ENCODE data around the gene BUD31. TPM values are rescaled to one million over a fixed set of nuclear protein-coding genes. Genes with fewer than 3 reads are reported as not detected.

The BUD31 gene
- total and polyA plus RNA-seq, 4 experiments from 2014 or later = 60.0 to 175 (median 112) TPM

DNA sequence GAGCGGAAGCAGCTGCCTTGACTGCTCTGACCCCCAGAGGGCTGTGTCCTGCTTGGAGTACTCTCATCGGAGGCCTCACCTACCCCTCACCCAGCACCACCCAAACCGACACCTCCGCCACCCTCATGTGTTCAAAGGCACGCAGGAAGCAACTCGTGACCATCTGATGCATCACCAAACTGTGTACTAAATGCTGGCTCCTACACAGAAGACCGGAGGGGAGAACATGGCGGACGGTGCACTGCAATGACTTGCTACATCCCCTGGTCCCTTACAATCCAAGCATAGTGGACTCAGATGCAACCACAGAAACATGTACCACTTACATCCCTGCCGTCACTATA is 3.8 kb upstream of the BUD31 start:
- H3K4me3 Mint-ChIP-seq = peak overlapping the region in 1 of 8 donors; percentile 21

GRCh38 chr7:99406557-99406956 is 2.2 kb upstream of the BUD31 start:
- H3K4me1 Mint-ChIP-seq = peaks cover 29 to 60% (median 45%) of the 10 kb centered on the region in 4 donors
- DNase-seq = no peak
- CTCF ChIA-PET (ENCODE audit: partially characterized antibody) = interaction anchor here (0.8 to 4.6 kb wide), 6 partner anchors 13 to 45 kb away, joined by 3 to 38 read pairs (median 4); no protein-coding TSS in a partner anchor

More for the DNA sequence above, 3.8 kb upstream of the BUD31 start:
- Mint-ChIP-seq H3K27ac (peak overlapping the region in 2 of 7 donors; percentile 12 to 61), H3K27me3 (no peaks in the 10 kb centered on the region), H3K36me3 (peaks cover 25 to 54% of the 10 kb centered on the region in 2 donors), H3K4me1 (peaks cover 27 to 52% (median 42%) of the 10 kb centered on the region in 4 donors), H3K9me3 (peaks cover 0 to 8% (median 0%) of the 10 kb centered on the region in 8 donors)
- peaks cover 35% of the 10 kb centered on the region for H3K4me1 ChIP-seq (ENCODE audit: insufficient read depth, low read length)
- no peak overlapping the region for H3K4me3 ChIP-seq (ENCODE audit: low read length in 2 of 2)
- POLR2A ChIA-PET (ENCODE audit: partially characterized antibody) = interaction anchor here (1.8 to 9.9 kb wide), 2 partner anchors 11 to 30 kb away, joined by 5 to 210 read pairs; no protein-coding TSS in a partner anchor
- CTCF ChIA-PET (ENCODE audit: partially characterized antibody) = no interaction called here
- H3K27me3 ChIP-seq (ENCODE audit: insufficient read depth, low read length) = no peaks in the 10 kb centered on the region
- intact Hi-C loops (cut with micrococcal nuclease) = no loop called here
- H3K9me3 ChIP-seq (ENCODE audit: control insufficient read depth in 1 of 2, low read length in 2 of 2) = no peaks in the 10 kb centered on the region
- no peak for DNase-seq
- H3K36me3 ChIP-seq (ENCODE audit: insufficient read depth, low read length) = peaks cover 22% of the 10 kb centered on the region
- H3K27ac ChIP-seq (ENCODE audit: low read depth, low read length) = no peak overlapping the region

GRCh38 chr7:99407872-99408378 is 844 bp upstream of the BUD31 start:
- Mint-ChIP-seq H3K4me3 (peak overlapping the region; percentile 94 to 99 (median 96)), H3K4me1 (peaks cover 27 to 63% (median 46%) of the 10 kb centered on the region in 4 donors), H3K27ac (peak overlapping the region; percentile 88 to 100 (median 98)), H3K36me3 (peaks cover 26 to 58% of the 10 kb centered on the region in 2 donors), H3K27me3 (no peaks in the 10 kb centered on the region), H3K9me3 (peaks cover 0 to 5% (median 0%) of the 10 kb centered on the region in 8 donors)
- H3K36me3 ChIP-seq (ENCODE audit: insufficient read depth, low read length) = peaks cover 28% of the 10 kb centered on the region
- CTCF ChIA-PET (ENCODE audit: partially characterized antibody) = interaction anchor here (1.1 to 4.6 kb wide), 8 partner anchors 14 to 104 kb away, joined by 3 to 38 read pairs (median 5); partner anchors contain the start of genes CPSF4 and PTCD1
- intact Hi-C loops (cut with micrococcal nuclease) = loop anchor here (1.0 to 2.0 kb wide), 9 partner anchors 15 to 150 kb away; partner anchors contain the start of genes ARPC1A, ATP5MF, ZKSCAN5 and ZNF655
- POLR2A ChIA-PET (ENCODE audit: partially characterized antibody) = interaction anchor here (0.7 to 9.9 kb wide), 18 partner anchors 11 to 1021 kb away, joined by 3 to 210 read pairs (median 10); partner anchors contain the start of genes ARPC1A, ARPC1B, CPSF4 and FAM200A
- peaks cover 45% of the 10 kb centered on the region for H3K4me1 ChIP-seq (ENCODE audit: insufficient read depth, low read length)
- DNase-seq = peak in 3 of 5 donors; percentile 29 to 66 (median 31)
- H3K9me3 ChIP-seq (ENCODE audit: control insufficient read depth in 1 of 2, low read length in 2 of 2) = no peaks in the 10 kb centered on the region
- peak overlapping the region; percentile 93 for H3K27ac ChIP-seq (ENCODE audit: low read depth, low read length)
- peak overlapping the region; percentile 94 to 97 for H3K4me3 ChIP-seq (ENCODE audit: low read length in 2 of 2)
- H3K27me3 ChIP-seq (ENCODE audit: insufficient read depth, low read length) = no peaks in the 10 kb centered on the region

More at GRCh38 chr7:99406557-99406956, 2.2 kb upstream of the BUD31 start:
- H3K4me3 Mint-ChIP-seq = peak overlapping the region in 6 of 8 donors; percentile 45 to 97 (median 78)
- Histone ChIP-seq H3K27me3 (ENCODE audit: insufficient read depth, low read length) (no peaks in the 10 kb centered on the region), H3K36me3 (ENCODE audit: insufficient read depth, low read length) (peaks cover 21% of the 10 kb centered on the region), H3K27ac (ENCODE audit: low read depth, low read length) (peak overlapping the region; percentile 93), H3K4me3 (ENCODE audit: low read length in 2 of 2) (no peak overlapping the region), H3K4me1 (ENCODE audit: insufficient read depth, low read length) (peaks cover 45% of the 10 kb centered on the region), H3K9me3 (ENCODE audit: control insufficient read depth in 1 of 2, low read length in 2 of 2) (no peaks in the 10 kb centered on the region)
- intact Hi-C loops (cut with micrococcal nuclease) = no loop called here
- no peaks in the 10 kb centered on the region for H3K27me3 Mint-ChIP-seq
- H3K9me3 Mint-ChIP-seq = peaks cover 0 to 5% (median 0%) of the 10 kb centered on the region in 8 donors
- H3K36me3 Mint-ChIP-seq = peaks cover 25 to 53% of the 10 kb centered on the region in 2 donors
- peak overlapping the region; percentile 77 to 100 (median 98) for H3K27ac Mint-ChIP-seq
- POLR2A ChIA-PET (ENCODE audit: partially characterized antibody) = interaction anchor here (1.8 to 9.9 kb wide), 6 partner anchors 13 to 1022 kb away, joined by 5 to 210 read pairs (median 26); partner anchors contain the start of genes ARPC1A, ARPC1B, MEPCE and ZCWPW1

DNA sequence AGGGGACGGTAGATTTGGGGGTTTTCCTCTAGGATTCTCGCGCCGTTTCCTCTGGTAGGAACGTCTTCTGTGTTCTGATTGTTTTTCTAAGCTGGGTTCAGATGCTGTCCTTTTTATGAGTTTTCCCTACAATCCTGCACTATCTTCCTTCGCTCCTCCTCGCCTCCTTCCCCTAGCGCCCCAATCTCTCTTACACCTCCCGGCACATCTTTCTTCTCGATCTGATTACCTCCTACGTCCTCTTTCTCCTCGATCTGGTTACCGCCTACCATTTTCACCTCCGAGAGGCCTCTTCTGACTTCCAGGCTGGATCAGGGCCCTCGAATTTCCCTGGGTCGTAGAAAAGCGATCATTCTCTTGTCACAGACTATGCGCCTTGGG is 413 bp downstream of the BUD31 start:
- H3K36me3 ChIP-seq (ENCODE audit: insufficient read depth, low read length) = peaks cover 33% of the 10 kb centered on the region
- peak overlapping the region; percentile 94 to 97 for H3K4me3 ChIP-seq (ENCODE audit: low read length in 2 of 2)
- peaks cover 45% of the 10 kb centered on the region for H3K4me1 ChIP-seq (ENCODE audit: insufficient read depth, low read length)
- H3K27me3 Mint-ChIP-seq = no peaks in the 10 kb centered on the region
- H3K27ac Mint-ChIP-seq = peak overlapping the region; percentile 88 to 100 (median 98)
- H3K36me3 Mint-ChIP-seq = peaks cover 19 to 53% of the 10 kb centered on the region in 2 donors
- POLR2A ChIA-PET (ENCODE audit: partially characterized antibody) = interaction anchor here (0.6 to 9.9 kb wide), 28 partner anchors 8 to 1020 kb away, joined by 3 to 210 read pairs (median 5); partner anchors contain the start of genes ARPC1A, ARPC1B, ATP5MF and CPSF4
- intact Hi-C loops (cut with micrococcal nuclease) = loop anchor here (1.0 to 2.0 kb wide), 3 partner anchors 29 to 90 kb away; partner anchors contain the start of genes CPSF4, PTCD1 and ZNF789
- H3K9me3 Mint-ChIP-seq = peaks cover 0 to 5% (median 0%) of the 10 kb centered on the region in 8 donors
- H3K4me1 Mint-ChIP-seq = peaks cover 28 to 58% (median 44%) of the 10 kb centered on the region in 4 donors
- H3K4me3 Mint-ChIP-seq = peak overlapping the region; percentile 94 to 99 (median 96)
- CTCF ChIA-PET (ENCODE audit: partially characterized antibody) = interaction anchor here (0.6 to 4.6 kb wide), 12 partner anchors 16 to 149 kb away, joined by 3 to 38 read pairs (median 4); partner anchors contain the start of genes CPSF4, PTCD1 and ZNF655
- H3K27ac ChIP-seq (ENCODE audit: low read depth, low read length) = peak overlapping the region; percentile 93
- no peaks in the 10 kb centered on the region for H3K9me3 ChIP-seq (ENCODE audit: control insufficient read depth in 1 of 2, low read length in 2 of 2)
- DNase-seq = peak in 1 of 5 donors; percentile 40
- no peaks in the 10 kb centered on the region for H3K27me3 ChIP-seq (ENCODE audit: insufficient read depth, low read length)

GRCh38 chr7:99409806-99410205 is 1.0 kb downstream of the BUD31 start:
- peak overlapping the region; percentile 93 for H3K27ac ChIP-seq (ENCODE audit: low read depth, low read length)
- DNase-seq = peak in 2 of 5 donors; percentile 14 to 22
- peaks cover 0 to 5% (median 0%) of the 10 kb centered on the region in 8 donors for H3K9me3 Mint-ChIP-seq
- H3K4me3 Mint-ChIP-seq = peak overlapping the region; percentile 94 to 99 (median 96)
- H3K4me1 ChIP-seq (ENCODE audit: insufficient read depth, low read length) = peaks cover 45% of the 10 kb centered on the region
- peaks cover 18 to 53% of the 10 kb centered on the region in 2 donors for H3K36me3 Mint-ChIP-seq
- no peaks in the 10 kb centered on the region for H3K27me3 ChIP-seq (ENCODE audit: insufficient read depth, low read length)
- CTCF ChIA-PET (ENCODE audit: partially characterized antibody) = interaction anchor here (1.1 to 4.6 kb wide), 4 partner anchors 16 to 50 kb away, joined by 3 to 38 read pairs (median 17); no protein-coding TSS in a partner anchor
- peaks cover 29% of the 10 kb centered on the region for H3K36me3 ChIP-seq (ENCODE audit: insufficient read depth, low read length)
- H3K4me3 ChIP-seq (ENCODE audit: low read length in 2 of 2) = peak overlapping the region in 1 of 2 donors; percentile 94
- POLR2A ChIA-PET (ENCODE audit: partially characterized antibody) = interaction anchor here (1.2 to 9.9 kb wide), 12 partner anchors 9 to 207 kb away, joined by 3 to 210 read pairs (median 26); partner anchors contain the start of genes ARPC1B, CPSF4, PTCD1 and ZKSCAN5
- H3K9me3 ChIP-seq (ENCODE audit: control insufficient read depth in 1 of 2, low read length in 2 of 2) = no peaks in the 10 kb centered on the region
- peak overlapping the region; percentile 88 to 100 (median 98) for H3K27ac Mint-ChIP-seq
- H3K27me3 Mint-ChIP-seq = no peaks in the 10 kb centered on the region
- intact Hi-C loops (cut with micrococcal nuclease) = loop anchor here (1.0 to 2.0 kb wide), 3 partner anchors 28 to 89 kb away; partner anchors contain the start of genes CPSF4, PTCD1 and ZNF789
- peaks cover 25 to 53% (median 42%) of the 10 kb centered on the region in 4 donors for H3K4me1 Mint-ChIP-seq

DNA sequence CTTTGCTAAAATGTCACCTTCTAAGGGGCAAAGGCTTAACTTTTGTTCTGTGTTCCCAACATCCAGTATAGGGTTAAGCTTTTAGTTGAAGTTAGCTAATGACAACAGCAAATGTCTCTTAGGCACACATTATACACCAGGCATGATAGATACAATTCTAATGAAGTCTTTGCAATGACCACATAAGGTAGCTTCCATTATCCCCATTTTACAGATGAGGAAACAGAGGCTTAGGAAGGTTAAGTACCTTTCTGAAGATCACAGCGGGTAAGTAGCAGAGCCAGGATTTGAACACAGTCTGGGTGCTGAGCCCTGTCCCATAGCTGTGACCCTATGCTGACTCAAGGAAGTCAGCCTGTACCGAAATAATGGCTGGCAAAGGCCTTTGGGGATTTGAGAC is 1.9 kb downstream of the BUD31 start:
- H3K4me1 ChIP-seq (ENCODE audit: insufficient read depth, low read length) = peaks cover 42% of the 10 kb centered on the region
- Mint-ChIP-seq H3K27me3 (no peaks in the 10 kb centered on the region), H3K9me3 (peaks cover 0 to 5% (median 0%) of the 10 kb centered on the region in 8 donors), H3K27ac (peak overlapping the region; percentile 61 to 100 (median 88)), H3K4me3 (peak overlapping the region; percentile 52 to 99 (median 95)), H3K36me3 (peaks cover 24 to 61% of the 10 kb centered on the region in 2 donors), H3K4me1 (peaks cover 25 to 58% (median 45%) of the 10 kb centered on the region in 4 donors)
- no peak overlapping the region for H3K4me3 ChIP-seq (ENCODE audit: low read length in 2 of 2)
- no peaks in the 10 kb centered on the region for H3K27me3 ChIP-seq (ENCODE audit: insufficient read depth, low read length)
- no peaks in the 10 kb centered on the region for H3K9me3 ChIP-seq (ENCODE audit: control insufficient read depth in 1 of 2, low read length in 2 of 2)
- no peak for DNase-seq
- peaks cover 36% of the 10 kb centered on the region for H3K36me3 ChIP-seq (ENCODE audit: insufficient read depth, low read length)
- H3K27ac ChIP-seq (ENCODE audit: low read depth, low read length) = peak overlapping the region; percentile 93
- POLR2A ChIA-PET (ENCODE audit: partially characterized antibody) = interaction anchor here (4.8 to 9.9 kb wide), 2 partner anchors 17 to 33 kb away, joined by 130 to 210 read pairs; partner anchors contain the start of gene ARPC1B
- intact Hi-C loops (cut with micrococcal nuclease) = no loop called here
- CTCF ChIA-PET (ENCODE audit: partially characterized antibody) = interaction anchor here (4.6 kb wide), 1 partner anchor 46 kb away, joined by 38 read pairs; no protein-coding TSS in a partner anchor

Data from CD4-positive, alpha-beta memory T cell (primary cell).